GM23338 (cell line): ENCODE measurements around the gene YPEL1. TPM values are rescaled to one million over a fixed set of nuclear protein-coding genes. Genes with fewer than 3 reads are reported as not detected.

Source experiments
- ATAC-seq: fragments of 200-7000 bp; cut with Tn5 transposase; 3 replicates; pipeline ENCODE4 v1.9.1; 2020
- DNase-seq: peaks from one replicate; pipeline ENCODE4 v3.0.0-alpha.2; 2015; ENCODE audit warnings: low spot score
- H2AFZ ChIP-seq: fragments of 200-600 bp; sonication (generic); 2 replicates; pipeline ENCODE4 v1.8.0; 2016; ENCODE audit warnings: antibody characterized with exemption, mild to moderate bottlenecking, moderate library complexity
- H3F3A ChIP-seq: fragments of 200-600 bp; sonication (generic); replicated peaks from 2 replicates; pipeline ENCODE4 v1.8.0; 2017; ENCODE audit warnings: antibody characterized with exemption, mixed run types, low read depth
- H3K27ac ChIP-seq: fragments of 200-600 bp; sonication (generic); 2 replicates; pipeline ENCODE4 v1.6.1; 2016; ENCODE audit warnings: low read depth
- H3K27me3 ChIP-seq: fragments of 200-600 bp; sonication (generic); 2 replicates; pipeline ENCODE4 v1.8.0; 2016; ENCODE audit warnings: mild to moderate bottlenecking, mixed run types, moderate library complexity; ENCODE audit not compliant: insufficient read depth
- H3K36me3 ChIP-seq: fragments of 200-600 bp; sonication (generic); 2 replicates; pipeline ENCODE4 v1.8.0; 2016; ENCODE audit warnings: mild to moderate bottlenecking; ENCODE audit not compliant: insufficient read depth
- H3K4me1 ChIP-seq: fragments of 200-600 bp; sonication (generic); 2 replicates; pipeline ENCODE4 v1.8.0; 2016; ENCODE audit warnings: mild to moderate bottlenecking, moderate library complexity; ENCODE audit not compliant: insufficient read depth
- H3K4me2 ChIP-seq: fragments of 200-600 bp; sonication (generic); 2 replicates; pipeline ENCODE4 v1.7.1; 2017; ENCODE audit warnings: mixed run types
- H3K4me3 ChIP-seq: fragments of 200-600 bp; sonication (generic); 2 replicates; pipeline ENCODE4 v1.6.1; 2016; ENCODE audit warnings: mixed run types
- H3K79me2 ChIP-seq: fragments of 200-600 bp; sonication (generic); replicated peaks from 2 replicates; pipeline ENCODE4 v1.8.0; 2017; ENCODE audit warnings: mild to moderate bottlenecking; ENCODE audit not compliant: insufficient read depth
- H3K9me2 ChIP-seq: fragments of 200-600 bp; sonication (generic); 2 replicates; pipeline ENCODE4 v1.8.0; 2017; ENCODE audit not compliant: insufficient read depth
- H4K20me1 ChIP-seq: fragments of 200-600 bp; sonication (generic); replicated peaks from 2 replicates; pipeline ENCODE4 v1.8.0; 2017; ENCODE audit warnings: mild to moderate bottlenecking; ENCODE audit not compliant: insufficient read depth
- H3K27ac Mint-ChIP-seq: 2 replicates; pipeline ENCODE4 v1.8.0; 2020; ENCODE audit warnings: inconsistent platforms, mild to moderate bottlenecking, moderate library complexity, mixed read lengths
- H3K27me3 Mint-ChIP-seq: 3 replicates; pipeline ENCODE4 v1.8.0; 2022; ENCODE audit warnings: low read depth, mild to moderate bottlenecking, moderate library complexity, mixed read lengths, inconsistent platforms; ENCODE audit not compliant: insufficient read depth, poor library complexity
- H3K36me3 Mint-ChIP-seq: 3 replicates; pipeline ENCODE4 v1.8.0; 2021; ENCODE audit warnings: low read depth, mild to moderate bottlenecking, inconsistent platforms, moderate library complexity, mixed read lengths
- H3K4me1 Mint-ChIP-seq: 3 replicates; pipeline ENCODE4 v1.8.0; 2020; ENCODE audit warnings: mild to moderate bottlenecking, inconsistent platforms, mixed read lengths
- H3K4me3 Mint-ChIP-seq: 3 replicates; pipeline ENCODE4 v1.8.0; 2021; ENCODE audit warnings: moderate library complexity, mild to moderate bottlenecking, inconsistent platforms, mixed read lengths
- H3K9me3 Mint-ChIP-seq: 3 replicates; pipeline ENCODE4 v1.8.0; 2020; ENCODE audit warnings: moderate library complexity, mild to moderate bottlenecking, inconsistent platforms, mixed read lengths
- CREB1 ChIP-seq: fragments of 250-450 bp; sonication (Bioruptor Pico); IDR thresholded peaks from 2 replicates; pipeline ENCODE4 v1.5.0; 2020; ENCODE audit warnings: low read depth, mild to moderate bottlenecking, moderate library complexity
- CTCF ChIP-seq, 2 experiments: fragments of 200-600 bp in 1 of 2; sonication (generic) in 1 of 2; conservative IDR thresholded peaks; 2 replicates each; pipeline versions ENCODE4 v1.5.1 to v1.6.1; 2016 to 2017; ENCODE audit warnings: antibody characterized with exemption in 2 of 2, low read depth in 2 of 2, mild to moderate bottlenecking in 2 of 2, moderate library complexity in 1 of 2
- EZH2 ChIP-seq: fragments of 200-600 bp; sonication (generic); IDR thresholded peaks from one replicate; pipeline ENCODE4 v1.8.0; 2017; ENCODE audit warnings: antibody characterized with exemption, mild to moderate bottlenecking, low read depth; ENCODE audit not compliant: unreplicated experiment
- EZH2phosphoT487 ChIP-seq: fragments of 200-600 bp; sonication (generic); IDR thresholded peaks from one replicate; pipeline ENCODE4 v1.8.1; 2018; ENCODE audit warnings: antibody characterized with exemption; ENCODE audit not compliant: unreplicated experiment
- JUNB ChIP-seq: IDR thresholded peaks from one replicate; pipeline ENCODE4 v1.6.1; 2016; ENCODE audit warnings: antibody characterized with exemption; ENCODE audit not compliant: unreplicated experiment
- POLR2AphosphoS5 ChIP-seq: IDR thresholded peaks from 2 replicates; pipeline ENCODE4 v1.6.1; 2016; ENCODE audit warnings: antibody characterized with exemption, low read depth
- REST ChIP-seq: IDR thresholded peaks from one replicate; pipeline ENCODE4 v1.6.1; 2018; ENCODE audit warnings: antibody characterized with exemption; ENCODE audit not compliant: unreplicated experiment
- STAT1 ChIP-seq: IDR thresholded peaks from one replicate; pipeline ENCODE4 v1.6.1; 2016; ENCODE audit warnings: antibody characterized with exemption; ENCODE audit not compliant: unreplicated experiment
- ZNF114 ChIP-seq: fragments of 250-450 bp; sonication (Bioruptor Pico); IDR thresholded peaks from 2 replicates; pipeline ENCODE4 v1.5.0; 2020; ENCODE audit warnings: mild to moderate bottlenecking, moderate library complexity
- ZNF331 ChIP-seq: fragments of 250-450 bp; sonication (Bioruptor Pico); IDR thresholded peaks from 2 replicates; pipeline ENCODE4 v1.5.0; 2020; ENCODE audit warnings: low read depth, mild to moderate bottlenecking, moderate library complexity
- polyA plus RNA-seq: library from polyadenylated mRNA; unstranded; fragments of >200 nt; fragmentation: Nextera tagmentation; extraction: Ambion mirVana; gene quantifications from 2 replicates; pipeline ENCODE4 v1.2.1, GENCODE V29; 2016
- total RNA-seq: library from RNA; depleted of rRNA; stranded (reverse); fragments of >200 nt; shearing (Covaris generic); gene quantifications from 2 replicates; pipeline ENCODE4 v1.2.3, GENCODE V29; 2014
- TF ChIP-seq, protein P1 (sequence below): IDR thresholded peaks from 2 replicates; pipeline ENCODE4 v1.6.1; 2016; ENCODE audit warnings: antibody characterized with exemption
- TF ChIP-seq, protein P2 (sequence below): fragments of 250-450 bp; sonication (Bioruptor Pico); IDR thresholded peaks from 2 replicates; pipeline ENCODE4 v1.5.0; 2020; ENCODE audit warnings: mild to moderate bottlenecking, moderate library complexity

YPEL1 gene
- total and polyA plus RNA-seq, 2 experiments from 2014 or later = 4.4 to 6.0 TPM

DNA sequence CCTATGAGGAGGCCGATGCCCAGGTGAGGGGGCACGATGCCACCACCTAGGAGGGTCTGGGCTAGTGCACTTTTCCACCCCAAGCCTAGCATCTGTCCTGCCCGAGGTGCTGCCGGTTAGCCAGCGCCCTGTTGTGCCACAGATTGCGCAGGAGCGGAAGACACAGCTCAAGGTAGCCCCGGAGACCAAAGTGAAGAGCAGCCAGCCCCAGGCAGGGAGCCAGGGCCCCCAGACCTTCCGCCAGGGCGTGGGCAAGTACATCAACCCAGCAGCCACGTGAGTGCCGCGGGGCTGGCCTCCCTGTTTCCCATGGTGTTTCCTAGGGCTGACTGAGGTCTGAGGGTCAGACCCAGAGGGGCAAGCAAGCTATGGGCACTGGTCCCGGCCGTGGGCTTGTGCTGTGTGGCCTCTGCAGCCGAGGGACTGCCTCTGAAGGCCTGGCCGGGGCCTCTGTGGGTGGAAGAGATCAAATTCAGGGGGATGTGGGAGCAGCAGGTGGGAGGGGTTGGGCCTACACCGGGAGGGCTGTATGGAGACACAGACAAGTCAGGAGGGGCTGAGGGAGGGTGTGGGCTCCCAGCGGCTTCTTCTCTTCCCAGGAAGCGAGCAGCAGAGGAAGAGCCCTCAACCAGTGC is 40.7 kb downstream of the YPEL1 start:
- Histone ChIP-seq H2AFZ (no peak overlapping the region), H3K27ac (no peak overlapping the region), H3K4me3 (no peak overlapping the region), H4K20me1 (peaks cover 5% of the 10 kb centered on the region), H3K9me2 (no peaks in the 10 kb centered on the region), H3K36me3 (no peaks in the 10 kb centered on the region), H3K27me3 (no peaks in the 10 kb centered on the region), H3K4me2 (no peak overlapping the region), H3K79me2 (no peaks in the 10 kb centered on the region), H3K4me1 (no peaks in the 10 kb centered on the region), H3F3A (no peaks in the 10 kb centered on the region; the same call in 1 of the 2 replicates)
- DNase-seq (no peak), ATAC-seq (no peak)
- no peak overlapping the region for H3K4me3 Mint-ChIP-seq
- H3K27me3 Mint-ChIP-seq = peaks cover 5% of the 10 kb centered on the region
- H3K36me3 Mint-ChIP-seq = peaks cover 15% of the 10 kb centered on the region
- TF ChIP-seq, protein P1, sequence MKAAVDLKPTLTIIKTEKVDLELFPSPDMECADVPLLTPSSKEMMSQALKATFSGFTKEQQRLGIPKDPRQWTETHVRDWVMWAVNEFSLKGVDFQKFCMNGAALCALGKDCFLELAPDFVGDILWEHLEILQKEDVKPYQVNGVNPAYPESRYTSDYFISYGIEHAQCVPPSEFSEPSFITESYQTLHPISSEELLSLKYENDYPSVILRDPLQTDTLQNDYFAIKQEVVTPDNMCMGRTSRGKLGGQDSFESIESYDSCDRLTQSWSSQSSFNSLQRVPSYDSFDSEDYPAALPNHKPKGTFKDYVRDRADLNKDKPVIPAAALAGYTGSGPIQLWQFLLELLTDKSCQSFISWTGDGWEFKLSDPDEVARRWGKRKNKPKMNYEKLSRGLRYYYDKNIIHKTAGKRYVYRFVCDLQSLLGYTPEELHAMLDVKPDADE = no peak
- TF ChIP-seq, protein P2, sequence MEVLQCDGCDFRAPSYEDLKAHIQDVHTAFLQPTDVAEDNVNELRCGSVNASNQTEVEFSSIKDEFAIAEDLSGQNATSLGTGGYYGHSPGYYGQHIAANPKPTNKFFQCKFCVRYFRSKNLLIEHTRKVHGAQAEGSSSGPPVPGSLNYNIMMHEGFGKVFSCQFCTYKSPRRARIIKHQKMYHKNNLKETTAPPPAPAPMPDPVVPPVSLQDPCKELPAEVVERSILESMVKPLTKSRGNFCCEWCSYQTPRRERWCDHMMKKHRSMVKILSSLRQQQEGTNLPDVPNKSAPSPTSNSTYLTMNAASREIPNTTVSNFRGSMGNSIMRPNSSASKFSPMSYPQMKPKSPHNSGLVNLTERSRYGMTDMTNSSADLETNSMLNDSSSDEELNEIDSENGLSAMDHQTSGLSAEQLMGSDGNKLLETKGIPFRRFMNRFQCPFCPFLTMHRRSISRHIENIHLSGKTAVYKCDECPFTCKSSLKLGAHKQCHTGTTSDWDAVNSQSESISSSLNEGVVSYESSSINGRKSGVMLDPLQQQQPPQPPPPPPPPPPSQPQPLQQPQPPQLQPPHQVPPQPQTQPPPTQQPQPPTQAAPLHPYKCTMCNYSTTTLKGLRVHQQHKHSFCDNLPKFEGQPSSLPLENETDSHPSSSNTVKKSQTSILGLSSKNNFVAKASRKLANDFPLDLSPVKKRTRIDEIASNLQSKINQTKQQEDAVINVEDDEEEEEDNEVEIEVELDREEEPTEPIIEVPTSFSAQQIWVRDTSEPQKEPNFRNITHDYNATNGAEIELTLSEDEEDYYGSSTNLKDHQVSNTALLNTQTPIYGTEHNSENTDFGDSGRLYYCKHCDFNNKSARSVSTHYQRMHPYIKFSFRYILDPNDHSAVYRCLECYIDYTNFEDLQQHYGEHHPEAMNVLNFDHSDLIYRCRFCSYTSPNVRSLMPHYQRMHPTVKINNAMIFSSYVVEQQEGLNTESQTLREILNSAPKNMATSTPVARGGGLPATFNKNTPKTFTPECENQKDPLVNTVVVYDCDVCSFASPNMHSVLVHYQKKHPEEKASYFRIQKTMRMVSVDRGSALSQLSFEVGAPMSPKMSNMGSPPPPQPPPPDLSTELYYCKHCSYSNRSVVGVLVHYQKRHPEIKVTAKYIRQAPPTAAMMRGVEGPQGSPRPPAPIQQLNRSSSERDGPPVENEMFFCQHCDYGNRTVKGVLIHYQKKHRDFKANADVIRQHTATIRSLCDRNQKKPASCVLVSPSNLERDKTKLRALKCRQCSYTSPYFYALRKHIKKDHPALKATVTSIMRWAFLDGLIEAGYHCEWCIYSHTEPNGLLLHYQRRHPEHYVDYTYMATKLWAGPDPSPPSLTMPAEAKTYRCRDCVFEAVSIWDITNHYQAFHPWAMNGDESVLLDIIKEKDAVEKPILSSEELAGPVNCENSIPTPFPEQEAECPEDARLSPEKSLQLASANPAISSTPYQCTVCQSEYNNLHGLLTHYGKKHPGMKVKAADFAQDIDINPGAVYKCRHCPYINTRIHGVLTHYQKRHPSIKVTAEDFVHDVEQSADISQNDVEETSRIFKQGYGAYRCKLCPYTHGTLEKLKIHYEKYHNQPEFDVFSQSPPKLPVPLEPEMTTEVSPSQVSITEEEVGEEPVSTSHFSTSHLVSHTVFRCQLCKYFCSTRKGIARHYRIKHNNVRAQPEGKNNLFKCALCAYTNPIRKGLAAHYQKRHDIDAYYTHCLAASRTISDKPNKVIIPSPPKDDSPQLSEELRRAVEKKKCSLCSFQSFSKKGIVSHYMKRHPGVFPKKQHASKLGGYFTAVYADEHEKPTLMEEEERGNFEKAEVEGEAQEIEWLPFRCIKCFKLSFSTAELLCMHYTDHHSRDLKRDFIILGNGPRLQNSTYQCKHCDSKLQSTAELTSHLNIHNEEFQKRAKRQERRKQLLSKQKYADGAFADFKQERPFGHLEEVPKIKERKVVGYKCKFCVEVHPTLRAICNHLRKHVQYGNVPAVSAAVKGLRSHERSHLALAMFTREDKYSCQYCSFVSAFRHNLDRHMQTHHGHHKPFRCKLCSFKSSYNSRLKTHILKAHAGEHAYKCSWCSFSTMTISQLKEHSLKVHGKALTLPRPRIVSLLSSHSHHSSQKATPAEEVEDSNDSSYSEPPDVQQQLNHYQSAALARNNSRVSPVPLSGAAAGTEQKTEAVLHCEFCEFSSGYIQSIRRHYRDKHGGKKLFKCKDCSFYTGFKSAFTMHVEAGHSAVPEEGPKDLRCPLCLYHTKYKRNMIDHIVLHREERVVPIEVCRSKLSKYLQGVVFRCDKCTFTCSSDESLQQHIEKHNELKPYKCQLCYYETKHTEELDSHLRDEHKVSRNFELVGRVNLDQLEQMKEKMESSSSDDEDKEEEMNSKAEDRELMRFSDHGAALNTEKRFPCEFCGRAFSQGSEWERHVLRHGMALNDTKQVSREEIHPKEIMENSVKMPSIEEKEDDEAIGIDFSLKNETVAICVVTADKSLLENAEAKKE = no peak
- TF ChIP-seq REST = no peak
- TF ChIP-seq STAT1 = no peak
- no peak for TF ChIP-seq ZNF114
- no peak for TF ChIP-seq EZH2phosphoT487
- no peak for TF ChIP-seq POLR2AphosphoS5
- no peak for TF ChIP-seq CTCF (conservative IDR thresholded peaks at IDR 0.05; ENCODE audit: low read depth in 2 of 2)
- no peak for TF ChIP-seq EZH2
- TF ChIP-seq ZNF331 (CRISPR knock-in tag) = no peak
- no peak for TF ChIP-seq CREB1 (CRISPR knock-in tag)
- no peak for TF ChIP-seq JUNB
- peaks cover 2% of the 10 kb centered on the region; the same call in 2 of the 3 replicates for H3K4me1 Mint-ChIP-seq
- no peaks in the 10 kb centered on the region; the same call in 2 of the 3 replicates for H3K9me3 Mint-ChIP-seq
- no peak overlapping the region for H3K27ac Mint-ChIP-seq
